Medulla oblongata (tissue), 1 donor: Measurements from ENCODE around the gene C10orf62.

ENCODE experiments used
- DNase-seq: peaks from one replicate; pipeline ENCODE4 v3.0.0-alpha.2; 2015; ENCODE audit errors: extremely low spot score

C10orf62 gene

GRCh38 chr10:97584798-97585438 is 4.6 kb upstream of the C10orf62 start:
- DNase-seq: no peak

- no peak for DNase-seq
Observed at GRCh38 chr10:97585439-97585811, 4.1 kb upstream of the C10orf62 start.

- no peak for DNase-seq
Observed at GRCh38 chr10:97587183-97587582, 2.3 kb upstream of the C10orf62 start.

GRCh38 chr10:97590082-97590747 is 694 bp downstream of the C10orf62 start:
- no peak for DNase-seq

- DNase-seq: no peak
Observed at GRCh38 chr10:97590748-97591495, 1.4 kb downstream of the C10orf62 start.

- DNase-seq: no peak
Observed at GRCh38 chr10:97593421-97593820, 3.9 kb downstream of the C10orf62 start.

GRCh38 chr10:97596101-97597082 is 6.9 kb downstream of the C10orf62 start:
- DNase-seq: no peak

- DNase-seq: no peak
Observed at GRCh38 chr10:97597778-97598177, 8.3 kb downstream of the C10orf62 start.

GRCh38 chr10:97598407-97599271 is 9.1 kb downstream of the C10orf62 start:
- DNase-seq: no peak

GRCh38 chr10:97599272-97599619 is 9.7 kb downstream of the C10orf62 start:
- DNase-seq: no peak

- DNase-seq: no peak
Observed at GRCh38 chr10:97600616-97601015, 11.1 kb downstream of the C10orf62 start.

GRCh38 chr10:97601268-97602215 is 12.0 kb downstream of the C10orf62 start:
- peak; percentile 72 for DNase-seq

- peak; percentile 87 for DNase-seq
Observed at GRCh38 chr10:97607095-97607636, 17.6 kb downstream of the C10orf62 start.

- no peak for DNase-seq
Observed at GRCh38 chr10:97608991-97609561, 19.6 kb downstream of the C10orf62 start.

- DNase-seq: no peak
Observed at GRCh38 chr10:97611473-97611872, 22.0 kb downstream of the C10orf62 start.

GRCh38 chr10:97612386-97612785 is 22.9 kb downstream of the C10orf62 start:
- DNase-seq: peak; percentile 48

- DNase-seq: no peak
Observed at GRCh38 chr10:97618285-97618684, 28.8 kb downstream of the C10orf62 start.

- DNase-seq: no peak
Observed at GRCh38 chr10:97618733-97619132, 29.2 kb downstream of the C10orf62 start.

- DNase-seq: no peak
Observed at GRCh38 chr10:97623277-97623676, 33.8 kb downstream of the C10orf62 start.
